Liver (tissue), 9 donors: ENCODE measurements around the gene GMDS. TPM values are rescaled to one million over a fixed set of nuclear protein-coding genes. Genes with fewer than 3 reads are reported as not detected.
A peak's percentile ranks its signal among the peaks of the same experiment; 100 is the strongest.

ENCODE experiments used
- DNase-seq: peaks from one replicate; pipeline ENCODE4 v3.0.0-alpha.2; 2017; ENCODE audit warnings: low spot score
- H3K27ac ChIP-seq, 2 donors: one replicate each; pipeline ENCODE4 v1.7.0; 2013; ENCODE audit warnings: inconsistent platforms in 2 of 2, low read length in 2 of 2, control low read depth in 1 of 2, low read depth in 1 of 2, mild to moderate bottlenecking in 1 of 2
- H3K27me3 ChIP-seq, 4 donors: one replicate each; pipeline versions ENCODE4 v1.6.1 to v1.7.0; 2013; ENCODE audit warnings: low read length in 3 of 4, inconsistent platforms in 1 of 4, mild to moderate bottlenecking in 1 of 4, moderate library complexity in 1 of 4; ENCODE audit not compliant: control insufficient read depth in 4 of 4, insufficient read depth in 4 of 4
- H3K36me3 ChIP-seq, 4 donors: one replicate each; pipeline versions ENCODE4 v1.6.1 to v1.7.0; 2013; ENCODE audit warnings: low read length in 3 of 4, mild to moderate bottlenecking in 3 of 4, low read depth in 1 of 4, moderate library complexity in 1 of 4; ENCODE audit not compliant: control insufficient read depth in 4 of 4, insufficient read depth in 3 of 4
- H3K4me1 ChIP-seq, 4 donors: one replicate each; pipeline versions ENCODE4 v1.6.1 to v1.7.0; 2013; ENCODE audit warnings: low read length in 3 of 4, mild to moderate bottlenecking in 3 of 4, moderate library complexity in 1 of 4; ENCODE audit not compliant: control insufficient read depth in 4 of 4, insufficient read depth in 4 of 4
- H3K4me3 ChIP-seq, 3 donors: one replicate each; pipeline versions ENCODE4 v1.6.1 to v1.7.0; 2013; ENCODE audit warnings: low read length in 3 of 3, control low read depth in 1 of 3, low read depth in 1 of 3, mild to moderate bottlenecking in 1 of 3
- H3K9ac ChIP-seq, 2 donors: one replicate each; pipeline ENCODE4 v1.7.0; 2013; ENCODE audit warnings: low read length in 2 of 2, mild to moderate bottlenecking in 2 of 2, moderate library complexity in 2 of 2, control low read depth in 1 of 2, low read depth in 1 of 2
- H3K9me3 ChIP-seq, 4 donors: one replicate each; pipeline versions ENCODE4 v1.6.1 to v1.7.0; 2013; ENCODE audit warnings: low read length in 3 of 4; ENCODE audit not compliant: control insufficient read depth in 4 of 4
- ATF3 ChIP-seq: IDR thresholded peaks from 2 replicates; pipeline ENCODE4 v1.6.1; 2016; ENCODE audit warnings: antibody characterized with exemption
- CTCF ChIP-seq: fragments of 150-350 bp; IDR thresholded peaks from 2 replicates; pipeline ENCODE4 v1.5.1; 2017; ENCODE audit warnings: improper control_type of control experiment, low read depth, low read length; ENCODE audit not compliant: missing input control
- EGR1 ChIP-seq, 2 donors: IDR thresholded peaks; 2 replicates each; pipeline ENCODE4 v1.6.1; 2016 to 2018; ENCODE audit warnings: antibody characterized with exemption in 2 of 2, low read depth in 2 of 2
- FOXA1 ChIP-seq: IDR thresholded peaks from 2 replicates; pipeline ENCODE4 v1.6.1; 2016; ENCODE audit warnings: antibody characterized with exemption
- FOXA2 ChIP-seq: IDR thresholded peaks from 2 replicates; pipeline ENCODE4 v1.6.1; 2016; ENCODE audit warnings: antibody characterized with exemption
- GABPA ChIP-seq, 2 donors: IDR thresholded peaks in 1 of 2; conservative IDR thresholded peaks in 1 of 2; 2 replicates each; pipeline ENCODE4 v1.6.1; 2016; ENCODE audit warnings: antibody characterized with exemption in 2 of 2, mild to moderate bottlenecking in 1 of 2, moderate library complexity in 1 of 2
- HNF4A ChIP-seq, 2 donors: conservative IDR thresholded peaks; 2 replicates each; pipeline ENCODE4 v1.6.1; 2016; ENCODE audit warnings: antibody characterized with exemption in 2 of 2, mild to moderate bottlenecking in 2 of 2
- HNF4G ChIP-seq: IDR thresholded peaks from 2 replicates; pipeline ENCODE4 v1.6.1; 2016; ENCODE audit warnings: antibody characterized with exemption
- JUND ChIP-seq, 2 donors: IDR thresholded peaks; 2 replicates each; pipeline ENCODE4 v1.6.1; 2016; ENCODE audit warnings: antibody characterized with exemption in 2 of 2
- NR2F2 ChIP-seq: IDR thresholded peaks from 2 replicates; pipeline ENCODE4 v1.6.1; 2016; ENCODE audit warnings: antibody characterized with exemption
- RAD21 ChIP-seq, 2 donors: IDR thresholded peaks; 2 replicates each; pipeline ENCODE4 v1.6.1; 2016; ENCODE audit warnings: antibody characterized with exemption in 2 of 2, mild to moderate bottlenecking in 2 of 2
- RXRA ChIP-seq, 2 donors: IDR thresholded peaks; 2 replicates each; pipeline ENCODE4 v1.6.1; 2017 to 2018; ENCODE audit warnings: antibody characterized with exemption in 2 of 2, mild to moderate bottlenecking in 1 of 2
- TAF1 ChIP-seq: conservative IDR thresholded peaks from 2 replicates; pipeline ENCODE4 v1.6.1; 2016; ENCODE audit warnings: antibody characterized with exemption, mild to moderate bottlenecking
- YY1 ChIP-seq: IDR thresholded peaks from 2 replicates; pipeline ENCODE4 v1.6.1; 2016; ENCODE audit warnings: antibody characterized with exemption, mild to moderate bottlenecking
- ZBTB33 ChIP-seq: IDR thresholded peaks from 2 replicates; pipeline ENCODE4 v1.6.1; 2016; ENCODE audit warnings: antibody characterized with exemption
- WGBS: extraction: QIAGEN DNeasy Blood & Tissue Kit; methylation state at CpG from one replicate; pipeline ENCODE4 v1.1.7; 2013; 5-methylcytosine and 5-hydroxymethylcytosine counted together
- polyA plus RNA-seq, 2 donors: library from polyadenylated mRNA; stranded (reverse) in 1 of 2; unstranded in 1 of 2; fragments of 200-250 nt in 1 of 2; fragments of >200 nt in 1 of 2; fragmentation: Nextera tagmentation in 1 of 2; extraction: Ambion mirVana in 1 of 2; gene quantifications; one replicate each; pipeline versions ENCODE4 v1.2.1 to v1.2.3, GENCODE V29; 2013 to 2015
- total RNA-seq, 2 donors: library from RNA; depleted of rRNA; stranded (reverse); fragments of >200 nt; gene quantifications; one replicate each; pipeline ENCODE4 v1.2.3, GENCODE V29; 2014
- TF ChIP-seq, protein P1 (sequence below): IDR thresholded peaks from 2 replicates; pipeline ENCODE4 v1.6.1; 2016; ENCODE audit warnings: antibody characterized with exemption, mild to moderate bottlenecking
- donor health status: healthy.
- donor health status: healthy.
- donor health status: healthy.
- donor health status: healthy.
- donor health status: healthy.

The GMDS gene
- total and polyA plus RNA-seq, 4 donors, result 3.5 to 15.6 (median 13.0) TPM

GRCh38 chr6:2111162-2111677 lies 134.2 kb downstream of the GMDS start:
- TF ChIP-seq RAD21 (IDR thresholded peaks at IDR 0.05) (no peak), JUND (IDR thresholded peaks at IDR 0.05) (peak; percentile 7 to 59)
- H3K36me3 ChIP-seq, result peaks cover 0 to 2% (median 0%) of the 10 kb centered on the region in 4 donors
- no peak overlapping the region for H3K27ac ChIP-seq

DNA sequence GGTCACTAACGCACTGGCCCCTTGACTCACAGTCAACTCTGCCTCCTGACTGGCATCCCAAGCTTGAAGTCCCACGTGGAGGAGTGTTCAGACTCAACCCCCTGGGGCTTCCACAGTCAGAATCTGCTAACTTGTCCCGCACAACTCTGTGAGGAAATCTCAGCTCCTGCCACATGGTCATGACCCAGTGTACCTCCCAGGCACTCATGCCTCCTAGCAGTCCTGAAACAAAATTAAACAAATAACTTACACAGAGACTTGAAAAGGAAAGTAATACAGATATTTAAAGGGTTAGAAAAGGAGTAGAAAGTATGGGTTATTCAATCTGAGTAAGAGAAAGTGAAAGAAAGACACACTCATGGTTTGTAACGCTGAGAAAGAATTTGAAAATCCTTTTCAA lies 134.9 kb downstream of the GMDS start:
- H3K27me3 ChIP-seq, result no peaks in the 10 kb centered on the region
- TF ChIP-seq RAD21 (IDR thresholded peaks at IDR 0.05) (no peak), RXRA (IDR thresholded peaks at IDR 0.05) (no peak), EGR1 (IDR thresholded peaks at IDR 0.05; ENCODE audit: low read depth in 2 of 2) (no peak), FOXA2 (no peak), HNF4G (no peak), TAF1 (no peak), ATF3 (no peak), JUND (IDR thresholded peaks at IDR 0.05) (no peak), YY1 (no peak), HNF4A (conservative IDR thresholded peaks at IDR 0.05) (no peak), NR2F2 (no peak), ZBTB33 (no peak)
- TF ChIP-seq, protein P1, sequence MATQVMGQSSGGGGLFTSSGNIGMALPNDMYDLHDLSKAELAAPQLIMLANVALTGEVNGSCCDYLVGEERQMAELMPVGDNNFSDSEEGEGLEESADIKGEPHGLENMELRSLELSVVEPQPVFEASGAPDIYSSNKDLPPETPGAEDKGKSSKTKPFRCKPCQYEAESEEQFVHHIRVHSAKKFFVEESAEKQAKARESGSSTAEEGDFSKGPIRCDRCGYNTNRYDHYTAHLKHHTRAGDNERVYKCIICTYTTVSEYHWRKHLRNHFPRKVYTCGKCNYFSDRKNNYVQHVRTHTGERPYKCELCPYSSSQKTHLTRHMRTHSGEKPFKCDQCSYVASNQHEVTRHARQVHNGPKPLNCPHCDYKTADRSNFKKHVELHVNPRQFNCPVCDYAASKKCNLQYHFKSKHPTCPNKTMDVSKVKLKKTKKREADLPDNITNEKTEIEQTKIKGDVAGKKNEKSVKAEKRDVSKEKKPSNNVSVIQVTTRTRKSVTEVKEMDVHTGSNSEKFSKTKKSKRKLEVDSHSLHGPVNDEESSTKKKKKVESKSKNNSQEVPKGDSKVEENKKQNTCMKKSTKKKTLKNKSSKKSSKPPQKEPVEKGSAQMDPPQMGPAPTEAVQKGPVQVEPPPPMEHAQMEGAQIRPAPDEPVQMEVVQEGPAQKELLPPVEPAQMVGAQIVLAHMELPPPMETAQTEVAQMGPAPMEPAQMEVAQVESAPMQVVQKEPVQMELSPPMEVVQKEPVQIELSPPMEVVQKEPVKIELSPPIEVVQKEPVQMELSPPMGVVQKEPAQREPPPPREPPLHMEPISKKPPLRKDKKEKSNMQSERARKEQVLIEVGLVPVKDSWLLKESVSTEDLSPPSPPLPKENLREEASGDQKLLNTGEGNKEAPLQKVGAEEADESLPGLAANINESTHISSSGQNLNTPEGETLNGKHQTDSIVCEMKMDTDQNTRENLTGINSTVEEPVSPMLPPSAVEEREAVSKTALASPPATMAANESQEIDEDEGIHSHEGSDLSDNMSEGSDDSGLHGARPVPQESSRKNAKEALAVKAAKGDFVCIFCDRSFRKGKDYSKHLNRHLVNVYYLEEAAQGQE, result no peak
- H3K36me3 ChIP-seq, result peaks cover 0 to 2% (median 0%) of the 10 kb centered on the region in 4 donors
- DNase-seq, result no peak
- no peaks in the 10 kb centered on the region for H3K9me3 ChIP-seq
- 83% methylated on average over 4 of the region's 4 CpGs for WGBS
- H3K9ac ChIP-seq, result no peak overlapping the region
- H3K4me3 ChIP-seq, result no peak overlapping the region
- H3K27ac ChIP-seq, result no peak overlapping the region
- H3K4me1 ChIP-seq, result no peaks in the 10 kb centered on the region

More at GRCh38 chr6:2111162-2111677, 134.2 kb downstream of the GMDS start:
- H3K27me3 ChIP-seq, result no peaks in the 10 kb centered on the region
- H3K9ac ChIP-seq, result no peak overlapping the region
- H3K4me3 ChIP-seq, result no peak overlapping the region
- DNase-seq, result no peak
- no peaks in the 10 kb centered on the region for H3K4me1 ChIP-seq
- H3K9me3 ChIP-seq, result no peaks in the 10 kb centered on the region
- WGBS, result 83% methylated on average over 5 of the region's 5 CpGs

GRCh38 chr6:2109796-2110195 lies 135.6 kb downstream of the GMDS start:
- no peaks in the 10 kb centered on the region for H3K27me3 ChIP-seq
- WGBS, result 97% methylated on average over 5 of the region's 5 CpGs
- TF ChIP-seq CTCF, result no peak
- no peak for TF ChIP-seq JUND (IDR thresholded peaks at IDR 0.05)
- no peak for TF ChIP-seq HNF4G
- no peak for TF ChIP-seq RXRA (IDR thresholded peaks at IDR 0.05)
- no peak for TF ChIP-seq FOXA2
- no peak for TF ChIP-seq RAD21 (IDR thresholded peaks at IDR 0.05)
- no peak for TF ChIP-seq YY1
- no peak for TF ChIP-seq FOXA1
- no peak for TF ChIP-seq ZBTB33
- no peak for TF ChIP-seq ATF3
- TF ChIP-seq GABPA (IDR thresholded peaks at IDR 0.05 in 1 of 2, conservative IDR thresholded peaks at IDR 0.05 in 1 of 2), result no peak
- TF ChIP-seq NR2F2, result no peak
- H3K4me1 ChIP-seq, result no peaks in the 10 kb centered on the region
- no peak overlapping the region for H3K4me3 ChIP-seq
- no peak overlapping the region for H3K27ac ChIP-seq
- DNase-seq, result no peak
- no peak overlapping the region for H3K9ac ChIP-seq
- H3K36me3 ChIP-seq, result peaks cover 0 to 2% (median 0%) of the 10 kb centered on the region in 4 donors
- H3K9me3 ChIP-seq, result no peaks in the 10 kb centered on the region
